Mammary epithelial cell (primary cell): Measurements from ENCODE around the gene MARCHF3.

Source experiments
- EZH2 ChIP-seq: IDR thresholded peaks from 2 replicates; pipeline ENCODE4 v1.6.1; 2012; ENCODE audit warnings: low read length, inconsistent platforms, borderline replicate concordance
- TF ChIP-seq, protein P1 (sequence below), 2 donors: IDR thresholded peaks in 1 of 2; conservative IDR thresholded peaks in 1 of 2; 2 replicates each; pipeline ENCODE4 v1.5.1; 2011 to 2012; ENCODE audit warnings: inconsistent platforms in 2 of 2, low read length in 2 of 2, mild to moderate bottlenecking in 2 of 2, control low read depth in 1 of 2, low read depth in 1 of 2; ENCODE audit not compliant: insufficient read depth in 1 of 2; ENCODE audit errors: extremely low read depth in 1 of 2

DNA sequence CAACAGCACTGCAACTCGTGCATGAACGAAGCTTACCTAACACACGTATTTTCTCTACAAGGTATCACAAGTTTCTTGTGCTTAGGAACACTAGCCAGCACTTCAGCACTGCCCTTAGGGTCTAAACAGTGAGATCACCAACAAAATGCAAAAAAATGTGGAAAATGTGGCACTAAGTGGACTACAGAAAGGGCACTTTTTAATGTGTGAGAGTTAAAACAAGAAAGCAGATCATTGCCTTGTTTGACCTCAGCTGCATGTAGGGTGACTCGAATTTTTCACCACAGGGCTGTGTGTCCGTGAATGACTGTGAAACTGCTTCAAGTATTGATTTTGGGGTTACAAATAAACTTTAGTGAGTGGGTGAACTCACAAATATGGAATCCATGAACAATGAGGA, 90.5 kb downstream of the MARCHF3 start:
- no peak for TF ChIP-seq EZH2
- TF ChIP-seq, protein P1, sequence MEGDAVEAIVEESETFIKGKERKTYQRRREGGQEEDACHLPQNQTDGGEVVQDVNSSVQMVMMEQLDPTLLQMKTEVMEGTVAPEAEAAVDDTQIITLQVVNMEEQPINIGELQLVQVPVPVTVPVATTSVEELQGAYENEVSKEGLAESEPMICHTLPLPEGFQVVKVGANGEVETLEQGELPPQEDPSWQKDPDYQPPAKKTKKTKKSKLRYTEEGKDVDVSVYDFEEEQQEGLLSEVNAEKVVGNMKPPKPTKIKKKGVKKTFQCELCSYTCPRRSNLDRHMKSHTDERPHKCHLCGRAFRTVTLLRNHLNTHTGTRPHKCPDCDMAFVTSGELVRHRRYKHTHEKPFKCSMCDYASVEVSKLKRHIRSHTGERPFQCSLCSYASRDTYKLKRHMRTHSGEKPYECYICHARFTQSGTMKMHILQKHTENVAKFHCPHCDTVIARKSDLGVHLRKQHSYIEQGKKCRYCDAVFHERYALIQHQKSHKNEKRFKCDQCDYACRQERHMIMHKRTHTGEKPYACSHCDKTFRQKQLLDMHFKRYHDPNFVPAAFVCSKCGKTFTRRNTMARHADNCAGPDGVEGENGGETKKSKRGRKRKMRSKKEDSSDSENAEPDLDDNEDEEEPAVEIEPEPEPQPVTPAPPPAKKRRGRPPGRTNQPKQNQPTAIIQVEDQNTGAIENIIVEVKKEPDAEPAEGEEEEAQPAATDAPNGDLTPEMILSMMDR (conservative IDR thresholded peaks at IDR 0.05 in 1 of 2, IDR thresholded peaks at IDR 0.05 in 1 of 2; ENCODE audit: extremely low read depth in 1 of 2, insufficient read depth in 1 of 2, low read depth in 1 of 2, low read length in 2 of 2), result no peak
